B cell (primary cell): ENCODE measurements around the gene KLF7. TPM values are rescaled to one million over a fixed set of nuclear protein-coding genes. Genes with fewer than 3 reads are reported as not detected.

Experiments used
- ATAC-seq: fragments of 200-7000 bp; cut with Tn5 transposase; one replicate; pipeline ENCODE4 v1.10.0; 2021; ENCODE audit warnings: low read depth, mild to moderate bottlenecking, moderate number of reproducible peaks, moderate library complexity
- CTCF ChIA-PET: fragments of 350-600 bp; sonication (Branson Sonifier 250); formaldehyde crosslinking; loops from one replicate; lab custom pipeline; 2021; ENCODE audit warnings: antibody characterized with exemption, inconsistent platforms; lab: Charles Lee
- POLR2A ChIA-PET: fragments of 350-600 bp; sonication (Branson Sonifier 250); formaldehyde crosslinking; loops from one replicate; lab custom pipeline; 2021; ENCODE audit warnings: antibody characterized with exemption; lab: Charles Lee
- DNase-seq: peaks from one replicate; pipeline ENCODE4 v3.0.0; 2013
- H2AFZ ChIP-seq: 2 replicates; pipeline ENCODE4 v1.6.1; 2012; ENCODE audit warnings: mild to moderate bottlenecking, low read depth, low read length; ENCODE audit not compliant: insufficient read depth, poor library complexity, severe bottlenecking
- H3K27ac ChIP-seq, 2 donors: 1 replicate in 1 of 2; 2 replicates in 1 of 2; pipeline ENCODE4 v1.5.1; 2012 to 2013; ENCODE audit warnings: low read length in 2 of 2, mild to moderate bottlenecking in 2 of 2, moderate library complexity in 1 of 2
- H3K27me3 ChIP-seq, 4 experiments: fragments of 200-600 bp in 1 of 4; sonication (generic) in 1 of 4; replicated peaks in 1 of 4; 1 replicate in 2 of 4; 2 replicates in 2 of 4; pipeline versions ENCODE4 v1.6.1 to v1.7.0; 2013 to 2016; ENCODE audit warnings: low read length in 3 of 4, mild to moderate bottlenecking in 2 of 4, mixed read lengths in 1 of 4, moderate library complexity in 1 of 4; ENCODE audit not compliant: insufficient read depth in 4 of 4, control insufficient read depth in 3 of 4; ENCODE audit errors: control extremely low read depth in 1 of 4
- H3K36me3 ChIP-seq, 2 experiments: replicated peaks in 1 of 2; 1 replicate in 1 of 2; 2 replicates in 1 of 2; pipeline versions ENCODE4 v1.6.1 to v1.7.1; 2013; ENCODE audit warnings: low read length in 1 of 2; ENCODE audit not compliant: insufficient read depth in 2 of 2, control insufficient read depth in 1 of 2; ENCODE audit errors: control extremely low read depth in 1 of 2, extremely low read depth in 1 of 2
- H3K4me1 ChIP-seq, 2 donors: fragments of 200-600 bp in 1 of 2; sonication (generic) in 1 of 2; 1 replicate in 1 of 2; 2 replicates in 1 of 2; pipeline versions ENCODE4 v1.5.1 to v1.6.1; 2013 to 2017; ENCODE audit warnings: low read length in 2 of 2; ENCODE audit not compliant: control insufficient read depth in 2 of 2, insufficient read depth in 2 of 2
- H3K4me2 ChIP-seq: replicated peaks from 2 replicates; pipeline ENCODE3; 2012; ENCODE audit warnings: mild to moderate bottlenecking, low read depth, low read length; ENCODE audit not compliant: poor library complexity, severe bottlenecking
- H3K4me3 ChIP-seq, 5 experiments: fragments of 200-600 bp in 1 of 5; sonication (generic) in 1 of 5; 1 replicate in 3 of 5; 2 replicates in 2 of 5; pipeline versions ENCODE4 v1.5.1 to v1.7.0; 2011 to 2016; ENCODE audit warnings: low read length in 4 of 5, mild to moderate bottlenecking in 4 of 5, low read depth in 2 of 5, control low read depth in 1 of 5, moderate library complexity in 1 of 5; ENCODE audit not compliant: insufficient read depth in 1 of 5; ENCODE audit errors: control extremely low read depth in 1 of 5, extremely low read depth in 1 of 5
- H3K79me2 ChIP-seq: fragments of 200-600 bp; sonication (generic); one replicate; pipeline ENCODE4 v1.6.0; 2016; ENCODE audit warnings: low read length; ENCODE audit not compliant: control insufficient read depth, insufficient read depth
- H3K9ac ChIP-seq: fragments of 200-600 bp; sonication (generic); 2 replicates; pipeline ENCODE4 v1.6.1; 2017; ENCODE audit warnings: mild to moderate bottlenecking, low read length, moderate library complexity
- H3K9me3 ChIP-seq, 3 donors: one replicate each; pipeline versions ENCODE4 v1.6.1 to v1.7.1; 2013; ENCODE audit warnings: low read length in 2 of 3; ENCODE audit not compliant: control insufficient read depth in 2 of 3, insufficient read depth in 1 of 3; ENCODE audit errors: control extremely low read depth in 1 of 3
- H4K20me1 ChIP-seq: 2 replicates; pipeline ENCODE4 v1.6.0; 2012; ENCODE audit warnings: mild to moderate bottlenecking, low read length; ENCODE audit not compliant: insufficient read depth, control insufficient read depth, poor library complexity, severe bottlenecking
- H3K27ac Mint-ChIP-seq: one replicate; pipeline ENCODE4 v1.8.0; 2021; ENCODE audit warnings: mixed read lengths
- H3K27me3 Mint-ChIP-seq: one replicate; pipeline ENCODE4 v1.8.0; 2021; ENCODE audit warnings: mixed read lengths
- H3K4me1 Mint-ChIP-seq: one replicate; pipeline ENCODE4 v1.8.0; 2021; ENCODE audit warnings: mixed read lengths
- H3K4me3 Mint-ChIP-seq: one replicate; pipeline ENCODE4 v1.8.0; 2021; ENCODE audit warnings: mixed read lengths
- H3K9me3 Mint-ChIP-seq: one replicate; pipeline ENCODE4 v1.8.0; 2022; ENCODE audit warnings: mixed read lengths; ENCODE audit not compliant: insufficient read depth
- CTCF ChIP-seq: fragments of 200-600 bp; IDR thresholded peaks from one replicate; pipeline ENCODE4 v1.8.0; 2022; ENCODE audit warnings: antibody characterized with exemption, mild to moderate bottlenecking
- EZH2 ChIP-seq: IDR thresholded peaks from 2 replicates; pipeline ENCODE4 v1.6.1; 2012; ENCODE audit warnings: borderline replicate concordance, low read depth, mild to moderate bottlenecking, moderate library complexity, low read length; ENCODE audit not compliant: insufficient read depth, poor library complexity, severe bottlenecking
- WGBS: methylation state at CpG from one replicate; pipeline ENCODE4 v1.1.5; 2013; ENCODE audit warnings: missing lambda C conversion rate; ENCODE audit not compliant: insufficient coverage; 5-methylcytosine and 5-hydroxymethylcytosine counted together
- intact Hi-C: fragments of 100-400 bp; cut with micrococcal nuclease; formaldehyde crosslinking; loops from one replicate; pipeline ENCODE4 v1.10.0; 2022
- polyA plus RNA-seq: library from polyadenylated mRNA; depleted of rRNA; stranded (reverse); fragments of >200 nt; gene quantifications from 2 replicates; pipeline ENCODE4 v1.2.3, GENCODE V29; 2012
- total RNA-seq, 2 donors: library from RNA; stranded (reverse); fragments of 120-200 nt in 1 of 2; gene quantifications; 1 replicate in 1 of 2; 2 replicates in 1 of 2; pipeline versions ENCODE4 v1.2.3 to v1.2.4, GENCODE V29; 2013 to 2022

Gene KLF7
- total and polyA plus RNA-seq, 2 donors (not counting 1 experiment from before 2014, with no cell fraction given): 46.2 to 93.2 TPM

GRCh38 chr2:207066791-207067460, 98.8 kb downstream of the KLF7 start:
- H3K4me3 Mint-ChIP-seq: no peak overlapping the region
- Histone ChIP-seq H3K9ac (no peak overlapping the region), H4K20me1 (no peaks in the 10 kb centered on the region), H3K4me1 (peaks cover 4 to 5% of the 10 kb centered on the region in 2 donors), H3K9me3 (no peaks in the 10 kb centered on the region), H3K79me2 (no peaks in the 10 kb centered on the region), H3K4me3 (no peak overlapping the region), H3K36me3 (no peaks in the 10 kb centered on the region), H3K27me3 (no peaks in the 10 kb centered on the region), H2AFZ (no peak overlapping the region), H3K4me2 (no peak overlapping the region), H3K27ac (no peak overlapping the region)
- intact Hi-C loops: no loop called here
- no peak for ATAC-seq
- H3K4me1 Mint-ChIP-seq: peaks cover 6% of the 10 kb centered on the region
- H3K27ac Mint-ChIP-seq: no peak overlapping the region
- DNase-seq: no peak
- H3K27me3 Mint-ChIP-seq: peaks cover 6% of the 10 kb centered on the region
- ChIA-PET CTCF (no interaction called here), POLR2A (no interaction called here)
- no CpG with 5 or more reads among the region's 3 CpGs for WGBS
- no peaks in the 10 kb centered on the region for H3K9me3 Mint-ChIP-seq
- TF ChIP-seq CTCF (no peak), EZH2 (no peak)

- H3K79me2 ChIP-seq: no peaks in the 10 kb centered on the region
- TF ChIP-seq CTCF (no peak), EZH2 (no peak)
- H3K9ac ChIP-seq: no peak overlapping the region
- H3K27ac ChIP-seq: no peak overlapping the region
- no peak overlapping the region for H2AFZ ChIP-seq
- no peaks in the 10 kb centered on the region for H3K9me3 Mint-ChIP-seq
- H3K27me3 ChIP-seq: no peaks in the 10 kb centered on the region
- no peaks in the 10 kb centered on the region for H3K9me3 ChIP-seq
- DNase-seq (no peak), ATAC-seq (no peak)
- no peak overlapping the region for H3K4me3 Mint-ChIP-seq
- H4K20me1 ChIP-seq: no peaks in the 10 kb centered on the region
- intact Hi-C loops: no loop called here
- 80% methylated on average over 1 of the region's 2 CpGs for WGBS
- H3K4me1 Mint-ChIP-seq: peaks cover 2% of the 10 kb centered on the region
- H3K4me2 ChIP-seq: no peak overlapping the region
- CTCF ChIA-PET: no interaction called here
- H3K27me3 Mint-ChIP-seq: peaks cover 6% of the 10 kb centered on the region
- H3K36me3 ChIP-seq: no peaks in the 10 kb centered on the region
- H3K4me3 ChIP-seq: no peak overlapping the region
- no peaks in the 10 kb centered on the region for H3K4me1 ChIP-seq
- no peak overlapping the region for H3K27ac Mint-ChIP-seq
- POLR2A ChIA-PET: no interaction called here
Measured at GRCh38 chr2:207066166-207066565, 99.6 kb downstream of the KLF7 start.
